Prostate gland (tissue), 2 donors: Measurements from ENCODE around the gene TMEM258.

ENCODE experiments used
- CTCF ChIP-seq, 4 experiments: fragments of 200-600 bp in 2 of 4; fragments of 450-650 bp in 2 of 4; sonication (generic) in 2 of 4; IDR thresholded peaks; 1 replicate in 3 of 4; 2 replicates in 1 of 4; pipeline ENCODE4 v1.5.1; 2016 to 2019; ENCODE audit warnings: antibody characterized with exemption in 4 of 4, mild to moderate bottlenecking in 2 of 4, moderate library complexity in 2 of 4
- POLR2AphosphoS5 ChIP-seq: sonication (generic); formaldehyde crosslinking; IDR thresholded peaks from one replicate; pipeline ENCODE4 v1.6.1; 2017; ENCODE audit warnings: antibody characterized with exemption

GRCh38 chr11:61764606-61765260 lies 27.7 kb downstream of the TMEM258 start:
- no peak for TF ChIP-seq POLR2AphosphoS5
- no peak for TF ChIP-seq CTCF (IDR thresholded peaks at IDR 0.05)
